DOHH2 (cell line): ENCODE data around the gene KRT8.

Experiments
- H3F3A ChIP-seq: fragments of 200-600 bp; sonication (generic), shearing (Covaris generic); 2 replicates; pipeline ENCODE4 v1.6.0; 2016; ENCODE audit warnings: antibody characterized with exemption, mild to moderate bottlenecking; ENCODE audit not compliant: control insufficient read depth, insufficient read depth
- H3K27ac ChIP-seq: fragments of 200-600 bp; sonication (generic); 2 replicates; pipeline ENCODE4 v1.5.1; 2014; ENCODE audit warnings: low read depth, mild to moderate bottlenecking, low read length, moderate library complexity
- H3K27me3 ChIP-seq: fragments of 200-600 bp; sonication (generic); 2 replicates; pipeline ENCODE4 v1.6.1; 2014; ENCODE audit warnings: mild to moderate bottlenecking, low read length, mixed read lengths; ENCODE audit not compliant: control insufficient read depth
- H3K36me3 ChIP-seq: fragments of 200-600 bp; sonication (generic); 2 replicates; pipeline ENCODE4 v1.6.1; 2014; ENCODE audit warnings: mild to moderate bottlenecking, low read length, moderate library complexity, mixed read lengths; ENCODE audit not compliant: control insufficient read depth
- H3K4me1 ChIP-seq: fragments of 200-600 bp; sonication (generic); 2 replicates; pipeline ENCODE4 v1.6.1; 2014; ENCODE audit warnings: mild to moderate bottlenecking, low read length, mixed read lengths; ENCODE audit not compliant: control insufficient read depth
- H3K4me2 ChIP-seq: fragments of 200-600 bp; sonication (generic); 2 replicates; pipeline ENCODE4 v1.6.0; 2014; ENCODE audit warnings: mild to moderate bottlenecking, low read length, moderate library complexity
- H3K4me3 ChIP-seq: fragments of 200-600 bp; sonication (generic); 2 replicates; pipeline ENCODE4 v1.5.1; 2014; ENCODE audit warnings: mild to moderate bottlenecking, low read length, mixed read lengths
- H3K79me2 ChIP-seq: fragments of 200-600 bp; sonication (generic); 2 replicates; pipeline ENCODE4 v1.6.1; 2014; ENCODE audit warnings: mild to moderate bottlenecking, low read length, mixed read lengths; ENCODE audit not compliant: control insufficient read depth
- H3K9me2 ChIP-seq: fragments of 200-600 bp; sonication (generic); replicated peaks from 2 replicates; pipeline ENCODE4 v1.6.1; 2014; ENCODE audit warnings: mild to moderate bottlenecking, low read length, mixed read lengths; ENCODE audit not compliant: control insufficient read depth
- H3K9me3 ChIP-seq: fragments of 200-600 bp; sonication (generic); 2 replicates; pipeline ENCODE4 v1.6.1; 2014; ENCODE audit warnings: antibody characterized with exemption, low read length, mixed read lengths; ENCODE audit not compliant: control insufficient read depth, insufficient read depth
- H4K20me1 ChIP-seq: fragments of 200-600 bp; sonication (generic); 2 replicates; pipeline ENCODE4 v1.6.0; 2014; ENCODE audit warnings: low read depth, mild to moderate bottlenecking, antibody characterized with exemption, low read length, moderate library complexity; ENCODE audit not compliant: control insufficient read depth, insufficient read depth
- CTCF ChIP-seq: fragments of 200-600 bp; sonication (generic); IDR thresholded peaks from one replicate; pipeline ENCODE4 v1.5.1; 2014; ENCODE audit warnings: antibody characterized with exemption, mild to moderate bottlenecking, low read depth, low read length; ENCODE audit not compliant: poor library complexity, severe bottlenecking
- EZH2phosphoT487 ChIP-seq: fragments of 200-600 bp; sonication (generic); IDR thresholded peaks from 2 replicates; pipeline ENCODE4 v1.6.1; 2017; ENCODE audit warnings: borderline replicate concordance, mild to moderate bottlenecking, antibody characterized with exemption, low read length, moderate library complexity, mixed read lengths

Gene KRT8

DNA sequence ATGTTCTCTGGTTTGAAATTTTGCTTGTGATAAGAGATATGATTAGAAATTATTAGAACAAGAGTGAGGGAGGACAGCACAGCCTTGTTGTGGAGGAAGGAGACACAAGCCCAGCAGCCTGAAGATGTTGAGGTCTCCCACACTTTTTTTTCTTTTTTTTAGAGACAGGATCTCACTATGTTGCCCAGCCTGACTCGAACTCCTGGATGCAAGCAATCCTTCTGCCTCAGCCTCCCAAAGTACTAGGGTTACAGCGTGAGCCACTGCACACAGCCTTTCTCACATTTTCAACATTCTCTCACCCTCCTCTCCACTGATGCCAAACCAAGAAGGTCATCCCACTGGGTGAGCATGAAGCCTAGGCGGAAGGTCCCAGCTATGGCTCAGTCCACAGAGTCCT is 4.9 kb upstream of the KRT8 start:
- no peaks in the 10 kb centered on the region for H3K9me3 ChIP-seq
- H3K4me3 ChIP-seq, result no peak overlapping the region
- no peaks in the 10 kb centered on the region for H3K4me1 ChIP-seq
- no peaks in the 10 kb centered on the region for H3K9me2 ChIP-seq
- no peaks in the 10 kb centered on the region for H4K20me1 ChIP-seq
- no peak for TF ChIP-seq CTCF
- TF ChIP-seq EZH2phosphoT487, result no peak
- no peaks in the 10 kb centered on the region for H3F3A ChIP-seq
- H3K79me2 ChIP-seq, result no peaks in the 10 kb centered on the region; the same call in 1 of the 2 replicates
- H3K27ac ChIP-seq, result no peak overlapping the region
- H3K27me3 ChIP-seq, result peaks cover 28% of the 10 kb centered on the region; the same call in 1 of the 2 replicates
- no peak overlapping the region for H3K4me2 ChIP-seq
- no peaks in the 10 kb centered on the region for H3K36me3 ChIP-seq

DNA sequence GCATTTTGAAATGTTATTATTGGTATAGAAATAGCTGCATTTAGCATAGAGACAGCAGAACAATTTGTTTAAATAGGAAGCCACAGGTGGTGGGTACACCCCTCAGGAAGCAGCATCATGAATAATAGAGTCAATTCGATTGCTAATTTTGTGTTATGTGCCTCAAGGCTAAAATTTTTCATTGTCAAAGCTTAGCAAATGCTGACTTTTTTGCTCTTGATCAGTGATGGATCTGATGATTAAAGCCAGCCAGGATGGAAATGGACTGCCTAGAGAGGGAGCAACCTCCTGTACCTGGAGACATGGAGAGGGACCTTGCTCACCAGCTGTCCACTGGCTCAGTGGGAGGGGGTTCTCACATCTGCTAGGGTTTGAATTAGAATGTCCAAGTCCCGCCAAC is 4.5 kb upstream of the KRT8 start:
- no peaks in the 10 kb centered on the region for H3K36me3 ChIP-seq
- H3K4me2 ChIP-seq, result no peak overlapping the region
- no peaks in the 10 kb centered on the region for H3F3A ChIP-seq
- H3K9me3 ChIP-seq, result no peaks in the 10 kb centered on the region
- H3K27me3 ChIP-seq, result peaks cover 28% of the 10 kb centered on the region; the same call in 1 of the 2 replicates
- H3K4me3 ChIP-seq, result no peak overlapping the region
- H3K9me2 ChIP-seq, result no peaks in the 10 kb centered on the region
- H4K20me1 ChIP-seq, result no peaks in the 10 kb centered on the region
- no peak overlapping the region for H3K27ac ChIP-seq
- TF ChIP-seq EZH2phosphoT487 (no peak), CTCF (no peak)
- no peaks in the 10 kb centered on the region for H3K4me1 ChIP-seq
- no peaks in the 10 kb centered on the region; the same call in 1 of the 2 replicates for H3K79me2 ChIP-seq

DNA sequence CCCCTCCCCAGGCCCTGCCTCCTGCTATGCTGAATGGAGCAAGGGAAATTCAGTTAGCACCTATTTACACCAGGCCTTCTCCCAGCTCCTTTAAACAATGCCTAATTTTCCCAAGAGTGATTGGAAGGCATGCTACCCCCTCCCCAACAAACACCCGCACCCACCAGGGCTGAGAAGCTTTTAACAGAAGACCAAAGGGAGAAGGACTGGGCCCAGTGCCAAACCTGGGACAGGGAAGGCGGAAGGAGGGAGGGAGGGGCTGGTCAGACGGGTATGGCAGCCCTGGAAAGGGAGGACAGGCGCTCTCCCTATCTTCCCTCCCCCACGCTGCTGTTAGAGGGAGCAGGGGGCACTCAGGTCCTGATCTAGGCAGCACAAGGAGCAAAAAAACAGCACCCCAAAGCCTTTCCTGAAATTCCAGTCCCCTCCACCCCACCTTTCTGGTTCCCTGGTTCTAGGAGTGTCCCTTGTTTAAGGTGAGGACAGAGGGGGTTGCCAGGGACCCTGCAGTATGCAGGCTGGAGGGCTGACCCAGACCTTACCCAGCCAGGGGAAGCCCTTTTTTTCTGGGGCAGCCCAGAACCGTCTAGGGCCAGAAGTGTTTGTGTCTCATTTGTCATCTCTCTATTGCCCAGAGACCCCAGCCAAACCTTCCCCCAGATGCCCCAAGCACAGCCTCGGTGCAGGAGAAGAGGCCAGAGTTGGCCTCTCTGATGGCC is 2.4 kb upstream of the KRT8 start:
- no peaks in the 10 kb centered on the region for H3K36me3 ChIP-seq
- H3K9me2 ChIP-seq, result no peaks in the 10 kb centered on the region
- no peak for TF ChIP-seq EZH2phosphoT487
- no peak overlapping the region for H3K27ac ChIP-seq
- no peaks in the 10 kb centered on the region; the same call in 1 of the 2 replicates for H3K79me2 ChIP-seq
- H3K4me1 ChIP-seq, result no peaks in the 10 kb centered on the region
- no peak overlapping the region for H3K4me2 ChIP-seq
- peaks cover 28% of the 10 kb centered on the region; the same call in 1 of the 2 replicates for H3K27me3 ChIP-seq
- no peaks in the 10 kb centered on the region for H4K20me1 ChIP-seq
- H3K4me3 ChIP-seq, result no peak overlapping the region
- H3F3A ChIP-seq, result no peaks in the 10 kb centered on the region
- no peaks in the 10 kb centered on the region for H3K9me3 ChIP-seq

GRCh38 chr12:52906191-52906601 is 1.3 kb upstream of the KRT8 start:
- H3K79me2 ChIP-seq, result no peaks in the 10 kb centered on the region; the same call in 1 of the 2 replicates
- H3K4me2 ChIP-seq, result no peak overlapping the region
- no peaks in the 10 kb centered on the region for H3F3A ChIP-seq
- no peaks in the 10 kb centered on the region for H3K4me1 ChIP-seq
- H3K9me3 ChIP-seq, result no peaks in the 10 kb centered on the region
- no peaks in the 10 kb centered on the region for H3K36me3 ChIP-seq
- H4K20me1 ChIP-seq, result no peaks in the 10 kb centered on the region
- no peaks in the 10 kb centered on the region for H3K9me2 ChIP-seq
- TF ChIP-seq EZH2phosphoT487, result no peak
- no peak for TF ChIP-seq CTCF
- H3K27me3 ChIP-seq, result peaks cover 25% of the 10 kb centered on the region; the same call in 1 of the 2 replicates
- H3K4me3 ChIP-seq, result no peak overlapping the region
- no peak overlapping the region for H3K27ac ChIP-seq
